Kidney epithelial cell (primary cell): ENCODE measurements around the gene HS3ST3B1. TPM values are rescaled to one million over a fixed set of nuclear protein-coding genes. Genes with fewer than 3 reads are reported as not detected.

Source experiments
- DNase-seq: peaks from one replicate; pipeline ENCODE4 v3.0.0-alpha.2; 2010; ENCODE audit warnings: low read depth
- H3K27me3 ChIP-seq: 2 replicates; pipeline ENCODE4 v1.6.0; 2011; ENCODE audit warnings: low read length; ENCODE audit not compliant: control insufficient read depth, insufficient read depth
- H3K36me3 ChIP-seq: 2 replicates; pipeline ENCODE4 v1.5.1; 2011; ENCODE audit warnings: low read length; ENCODE audit not compliant: control insufficient read depth, insufficient read depth
- H3K4me3 ChIP-seq: 2 replicates; pipeline ENCODE4 v1.5.1; 2011; ENCODE audit warnings: low read depth, mild to moderate bottlenecking, control low read depth, low read length
- total RNA-seq: library from RNA; depleted of rRNA; stranded (reverse); fragments of >200 nt; gene quantifications from 2 replicates; pipeline ENCODE4 v1.2.3, GENCODE V29; 2015
- TF ChIP-seq, protein P1 (sequence below): IDR thresholded peaks from 2 replicates; pipeline ENCODE4 v1.5.1; 2011; ENCODE audit warnings: mild to moderate bottlenecking, moderate library complexity, low read length, control low read depth, inconsistent platforms; ENCODE audit not compliant: insufficient read depth, poor library complexity, severe bottlenecking

Gene HS3ST3B1
- total RNA-seq, 1 donor from 2014 or later, result 25.1 TPM

DNA sequence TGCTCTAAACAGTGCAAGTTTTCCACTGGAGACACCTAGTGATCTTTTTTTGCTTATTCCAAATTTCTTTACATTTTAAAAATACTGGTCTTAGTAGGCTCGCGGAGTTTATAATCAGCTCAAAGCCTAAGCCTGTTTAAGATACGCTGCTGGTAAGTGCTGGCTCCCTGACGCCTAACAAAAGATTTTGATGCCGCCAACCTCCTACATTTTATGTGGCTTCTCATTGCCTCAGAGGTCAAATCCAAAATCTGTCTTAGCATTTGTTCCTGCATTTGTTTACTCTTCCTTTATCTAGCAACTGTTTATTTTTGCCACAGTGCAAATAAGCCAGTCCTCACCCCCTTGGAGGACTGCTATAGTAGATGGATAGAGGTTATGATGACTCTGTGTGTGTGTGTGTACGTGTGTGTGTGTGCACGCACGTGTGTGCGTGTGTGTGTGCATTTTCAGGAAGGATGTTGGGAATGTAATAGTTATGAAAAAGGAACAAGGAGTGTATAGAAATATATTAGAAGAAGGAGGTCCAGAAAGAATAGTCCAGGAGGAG lies 24.8 kb downstream of the HS3ST3B1 start:
- DNase-seq, result no peak
- no peaks in the 10 kb centered on the region for H3K27me3 ChIP-seq
- no peak overlapping the region for H3K4me3 ChIP-seq
- no peaks in the 10 kb centered on the region for H3K36me3 ChIP-seq
- TF ChIP-seq, protein P1, sequence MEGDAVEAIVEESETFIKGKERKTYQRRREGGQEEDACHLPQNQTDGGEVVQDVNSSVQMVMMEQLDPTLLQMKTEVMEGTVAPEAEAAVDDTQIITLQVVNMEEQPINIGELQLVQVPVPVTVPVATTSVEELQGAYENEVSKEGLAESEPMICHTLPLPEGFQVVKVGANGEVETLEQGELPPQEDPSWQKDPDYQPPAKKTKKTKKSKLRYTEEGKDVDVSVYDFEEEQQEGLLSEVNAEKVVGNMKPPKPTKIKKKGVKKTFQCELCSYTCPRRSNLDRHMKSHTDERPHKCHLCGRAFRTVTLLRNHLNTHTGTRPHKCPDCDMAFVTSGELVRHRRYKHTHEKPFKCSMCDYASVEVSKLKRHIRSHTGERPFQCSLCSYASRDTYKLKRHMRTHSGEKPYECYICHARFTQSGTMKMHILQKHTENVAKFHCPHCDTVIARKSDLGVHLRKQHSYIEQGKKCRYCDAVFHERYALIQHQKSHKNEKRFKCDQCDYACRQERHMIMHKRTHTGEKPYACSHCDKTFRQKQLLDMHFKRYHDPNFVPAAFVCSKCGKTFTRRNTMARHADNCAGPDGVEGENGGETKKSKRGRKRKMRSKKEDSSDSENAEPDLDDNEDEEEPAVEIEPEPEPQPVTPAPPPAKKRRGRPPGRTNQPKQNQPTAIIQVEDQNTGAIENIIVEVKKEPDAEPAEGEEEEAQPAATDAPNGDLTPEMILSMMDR, result no peak

DNA sequence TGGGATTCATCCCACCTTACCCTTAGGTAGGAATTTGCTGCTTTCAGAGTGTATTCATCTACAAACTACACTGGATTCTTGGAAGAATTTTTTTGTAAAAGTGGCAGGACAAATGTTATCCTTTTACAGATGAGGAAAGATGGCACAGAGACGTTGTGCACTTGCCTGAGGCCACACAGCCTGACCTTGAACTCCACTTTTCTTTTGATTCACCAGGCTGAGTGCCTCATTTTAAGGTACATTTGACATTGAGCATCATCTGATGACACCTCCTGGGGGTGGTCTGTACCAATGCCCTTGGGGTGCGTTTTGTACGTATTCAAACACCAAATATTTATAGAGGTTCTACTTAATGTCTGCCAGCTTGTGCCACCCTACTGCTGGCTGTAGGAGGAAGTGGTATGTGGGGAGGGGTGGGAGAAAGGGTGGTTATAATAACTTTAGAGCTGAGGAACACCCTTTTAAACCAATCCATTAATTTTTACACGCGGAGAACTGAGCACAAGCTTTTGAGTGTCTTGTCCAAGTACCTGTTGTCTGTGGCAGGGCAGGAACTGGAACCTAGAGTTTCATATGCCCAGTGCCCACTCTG lies 29.1 kb downstream of the HS3ST3B1 start:
- TF ChIP-seq, protein P1, result no peak
- no peaks in the 10 kb centered on the region for H3K27me3 ChIP-seq
- no peak for DNase-seq
- H3K4me3 ChIP-seq, result no peak overlapping the region
- H3K36me3 ChIP-seq, result no peaks in the 10 kb centered on the region

DNA sequence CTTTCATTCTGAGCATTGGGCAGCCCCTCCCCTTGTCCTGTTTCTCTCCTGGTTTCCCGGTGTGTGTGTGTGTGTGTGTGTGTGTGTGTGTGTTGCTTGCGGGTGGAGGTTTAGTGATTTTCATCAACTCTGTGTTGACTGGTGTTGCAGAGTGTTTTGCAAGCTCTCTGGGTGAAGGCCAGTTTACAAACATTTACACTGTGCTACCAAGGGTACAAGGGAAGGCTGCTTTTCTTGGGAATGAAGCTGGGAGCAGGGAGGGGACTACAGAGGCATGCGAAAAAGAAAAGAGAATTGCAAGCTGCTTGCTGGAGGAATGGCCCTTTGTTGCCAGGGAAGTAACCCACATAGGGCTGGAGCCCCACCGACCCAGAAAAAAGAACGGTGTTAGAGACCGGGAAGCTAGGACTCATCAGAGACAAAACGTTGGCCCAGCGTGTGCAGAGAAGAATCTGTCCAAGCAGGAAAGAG lies 29.6 kb downstream of the HS3ST3B1 start:
- TF ChIP-seq, protein P1, result no peak
- Histone ChIP-seq H3K4me3 (no peak overlapping the region), H3K36me3 (no peaks in the 10 kb centered on the region), H3K27me3 (no peaks in the 10 kb centered on the region)
- no peak for DNase-seq

DNA sequence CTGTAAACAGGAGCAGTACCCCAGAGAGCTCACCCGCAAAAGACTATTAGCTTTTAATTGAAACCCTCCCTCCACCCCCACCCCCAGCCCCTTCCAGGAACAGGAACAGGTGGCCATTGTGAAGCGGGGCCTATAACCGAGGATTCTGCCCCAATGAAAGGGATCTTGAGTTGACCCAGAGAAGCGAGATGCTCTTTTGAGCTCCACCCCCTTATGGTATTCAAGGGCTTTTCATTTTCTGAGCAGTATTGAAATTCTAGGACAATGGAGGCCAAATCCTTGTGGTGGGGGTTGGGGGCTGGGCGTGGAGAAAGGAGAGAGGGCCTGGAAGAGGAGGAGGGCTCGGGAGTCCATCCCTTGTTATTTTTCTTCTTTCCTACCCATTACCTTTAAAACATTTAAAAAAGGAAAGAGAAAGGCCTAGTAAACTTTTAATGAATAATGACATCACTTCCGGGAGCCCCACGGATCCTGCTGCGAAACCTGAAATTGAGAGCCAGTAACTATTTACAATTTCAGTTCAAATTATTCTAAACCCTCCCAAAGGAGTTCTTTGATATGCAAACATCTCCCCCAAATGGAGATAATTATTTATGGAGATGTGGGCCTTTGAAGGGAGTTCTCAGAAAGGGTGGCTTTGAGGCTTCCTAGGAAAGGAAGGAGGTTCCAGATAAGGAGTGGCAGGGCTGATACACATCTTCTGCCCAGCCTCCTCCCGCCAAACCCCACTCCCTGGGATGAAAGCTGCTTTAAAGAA lies 30.5 kb downstream of the HS3ST3B1 start:
- no peaks in the 10 kb centered on the region for H3K36me3 ChIP-seq
- H3K4me3 ChIP-seq, result no peak overlapping the region
- H3K27me3 ChIP-seq, result no peaks in the 10 kb centered on the region
- TF ChIP-seq, protein P1, result no peak
- DNase-seq, result no peak

DNA sequence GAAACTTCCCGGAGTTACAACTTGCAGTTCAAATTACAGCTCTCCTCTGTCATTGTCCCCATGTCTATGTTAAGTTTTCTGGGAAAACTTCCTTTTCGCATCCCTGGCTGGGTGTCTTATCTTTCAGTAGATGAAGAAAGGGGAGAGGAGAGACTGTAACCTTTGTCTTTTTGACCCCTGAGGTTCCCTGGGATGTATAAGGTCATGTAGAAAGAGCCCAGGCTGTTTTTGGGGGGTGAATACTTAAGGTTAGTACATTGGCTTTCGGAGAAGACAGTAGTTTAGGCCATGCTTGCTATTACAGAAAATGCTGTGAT lies 31.1 kb downstream of the HS3ST3B1 start:
- no peak for DNase-seq
- no peaks in the 10 kb centered on the region for H3K36me3 ChIP-seq
- H3K4me3 ChIP-seq, result no peak overlapping the region
- TF ChIP-seq, protein P1, result no peak
- no peaks in the 10 kb centered on the region for H3K27me3 ChIP-seq

DNA sequence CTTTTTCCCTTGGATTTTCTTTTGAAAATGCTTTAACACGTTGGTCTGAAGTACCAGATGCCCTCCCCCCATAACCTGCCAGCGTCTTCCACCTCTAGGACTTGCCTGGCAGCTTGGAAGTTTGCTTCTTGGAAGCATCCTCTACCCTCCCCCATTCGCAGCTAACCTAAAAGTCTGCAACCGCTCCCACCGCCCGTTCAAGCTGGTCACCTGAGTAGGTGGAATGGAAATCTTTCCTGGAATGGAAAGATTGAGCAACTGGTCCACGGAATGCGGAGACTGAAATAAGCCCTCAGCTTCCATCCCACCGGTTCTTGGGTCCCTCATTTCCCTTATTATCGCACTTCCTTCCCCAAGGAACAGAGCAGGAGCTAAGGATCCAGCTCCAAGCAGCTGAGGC lies 31.4 kb downstream of the HS3ST3B1 start:
- no peaks in the 10 kb centered on the region for H3K27me3 ChIP-seq

More for the DNA sequence above, 31.4 kb downstream of the HS3ST3B1 start:
- TF ChIP-seq, protein P1, result no peak
- H3K36me3 ChIP-seq, result no peaks in the 10 kb centered on the region
- H3K4me3 ChIP-seq, result no peak overlapping the region
- DNase-seq, result no peak
